SK-N-SH treated with all-trans-retinoic acid at 6 μM for 48 hours (cell line): ENCODE data around the gene ZNF346.

Experiments used
- ATAC-seq: fragments of 200-7000 bp; cut with Tn5 transposase; 3 replicates; pipeline ENCODE4 v1.9.1; 2020; ENCODE audit warnings: mild to moderate bottlenecking, moderate library complexity
- ARNTL ChIP-seq: fragments of 450-650 bp; formaldehyde crosslinking; IDR thresholded peaks from 2 replicates; pipeline ENCODE4 v1.5.0; 2020; ENCODE audit warnings: low read depth, mild to moderate bottlenecking, moderate library complexity, borderline replicate concordance
- BACH2 ChIP-seq: fragments of 250-450 bp; sonication (Bioruptor Pico); IDR thresholded peaks from 2 replicates; pipeline ENCODE4 v1.9.0; 2021; ENCODE audit warnings: mild to moderate bottlenecking, borderline replicate concordance
- CREB5 ChIP-seq: fragments of 250-450 bp; sonication (Bioruptor Pico); IDR thresholded peaks from 2 replicates; pipeline ENCODE4 v1.5.1; 2020; ENCODE audit warnings: low read depth, mild to moderate bottlenecking, moderate library complexity
- CSDC2 ChIP-seq: fragments of 250-450 bp; sonication (Bioruptor Pico); IDR thresholded peaks from 2 replicates; pipeline ENCODE4 v1.5.0; 2020; ENCODE audit warnings: mild to moderate bottlenecking, moderate library complexity
- GLIS3 ChIP-seq: fragments of 250-450 bp; sonication (Bioruptor Pico); IDR thresholded peaks from 2 replicates; pipeline ENCODE4 v1.5.0; 2020; ENCODE audit warnings: mild to moderate bottlenecking, moderate library complexity
- OSR1 ChIP-seq: fragments of 250-450 bp; sonication (Bioruptor Pico); IDR thresholded peaks from 2 replicates; pipeline ENCODE4 v1.8.0; 2022; ENCODE audit warnings: moderate library complexity, mild to moderate bottlenecking, inconsistent platforms
- POU6F1 ChIP-seq: fragments of 250-450 bp; sonication (Bioruptor Pico); IDR thresholded peaks from 2 replicates; pipeline ENCODE4 v1.8.0; 2021; ENCODE audit warnings: low read depth, mild to moderate bottlenecking, moderate library complexity, borderline replicate concordance
- PPARA ChIP-seq: fragments of 250-450 bp; sonication (Bioruptor Pico); IDR thresholded peaks from 2 replicates; pipeline ENCODE4 v1.5.0; 2020; ENCODE audit warnings: mild to moderate bottlenecking, borderline replicate concordance
- RARB ChIP-seq: fragments of 250-450 bp; sonication (Bioruptor Pico); IDR thresholded peaks from 2 replicates; pipeline ENCODE4 v1.8.0; 2021; ENCODE audit warnings: mild to moderate bottlenecking, moderate library complexity
- SNAI2 ChIP-seq: fragments of 250-450 bp; sonication (Bioruptor Pico); IDR thresholded peaks from 2 replicates; pipeline ENCODE4 v1.5.0; 2020; ENCODE audit warnings: mild to moderate bottlenecking, moderate library complexity
- TCF4 ChIP-seq: fragments of 250-450 bp; sonication (Bioruptor Pico); IDR thresholded peaks from 2 replicates; pipeline ENCODE4 v1.8.0; 2021; ENCODE audit warnings: mild to moderate bottlenecking, moderate library complexity, borderline replicate concordance
- TOX ChIP-seq: fragments of 250-450 bp; sonication (Bioruptor Pico); IDR thresholded peaks from 2 replicates; pipeline ENCODE4 v1.8.0; 2021; ENCODE audit warnings: mild to moderate bottlenecking, moderate library complexity, borderline replicate concordance
- ZC3H10 ChIP-seq: fragments of 250-450 bp; sonication (Bioruptor Pico); IDR thresholded peaks from 2 replicates; pipeline ENCODE4 v1.5.1; 2021; ENCODE audit warnings: mild to moderate bottlenecking, moderate library complexity
- ZFP3 ChIP-seq: fragments of 250-450 bp; sonication (Bioruptor Pico); IDR thresholded peaks from 2 replicates; pipeline ENCODE4 v1.5.0; 2020; ENCODE audit warnings: mild to moderate bottlenecking, moderate library complexity
- ZFP30 ChIP-seq: fragments of 450-650 bp; formaldehyde crosslinking; IDR thresholded peaks from 2 replicates; pipeline ENCODE4 v1.5.0; 2022; ENCODE audit warnings: mild to moderate bottlenecking, moderate library complexity
- ZNF565 ChIP-seq: fragments of 450-650 bp; formaldehyde crosslinking; conservative IDR thresholded peaks from 2 replicates; pipeline ENCODE4 v1.5.0; 2020; ENCODE audit warnings: low read depth, mild to moderate bottlenecking, moderate library complexity
- ZNF70 ChIP-seq: fragments of 450-650 bp; formaldehyde crosslinking; IDR thresholded peaks from 2 replicates; pipeline ENCODE4 v1.5.0; 2020; ENCODE audit warnings: mild to moderate bottlenecking, moderate library complexity
- ZNF8 ChIP-seq: fragments of 450-650 bp; formaldehyde crosslinking; IDR thresholded peaks from 2 replicates; pipeline ENCODE4 v1.5.0; 2020; ENCODE audit warnings: mild to moderate bottlenecking, moderate library complexity
- TF ChIP-seq, protein P1 (sequence below): fragments of 250-450 bp; sonication (Bioruptor Pico); IDR thresholded peaks from 2 replicates; pipeline ENCODE4 v1.5.1; 2021; ENCODE audit warnings: mild to moderate bottlenecking, moderate library complexity
- TF ChIP-seq, protein P2 (sequence below): fragments of 250-450 bp; sonication (Bioruptor Pico); IDR thresholded peaks from 2 replicates; pipeline ENCODE4 v1.8.0; 2020; ENCODE audit warnings: mild to moderate bottlenecking, moderate library complexity, borderline replicate concordance
- TF ChIP-seq, protein P3 (sequence below): fragments of 250-450 bp; sonication (Bioruptor Pico); IDR thresholded peaks from 2 replicates; pipeline ENCODE4 v1.5.0; 2020; ENCODE audit warnings: mild to moderate bottlenecking, moderate library complexity

The ZNF346 gene

GRCh38 chr5:177040814-177041420 lies 18.4 kb downstream of the ZNF346 start:
- peak; percentile 66 for ATAC-seq
- TF ChIP-seq POU6F1 (CRISPR knock-in tag) = no peak
- TF ChIP-seq RARB (CRISPR knock-in tag) = no peak
- TF ChIP-seq ZFP30 (CRISPR knock-in tag) = no peak
- no peak for TF ChIP-seq ARNTL (CRISPR knock-in tag)
- no peak for TF ChIP-seq PPARA (CRISPR knock-in tag)
- TF ChIP-seq ZNF8 (CRISPR knock-in tag) = no peak
- TF ChIP-seq TCF4 (CRISPR knock-in tag) = no peak
- TF ChIP-seq ZC3H10 (CRISPR knock-in tag) = no peak
- TF ChIP-seq CSDC2 (CRISPR knock-in tag) = no peak
- TF ChIP-seq, protein P1, sequence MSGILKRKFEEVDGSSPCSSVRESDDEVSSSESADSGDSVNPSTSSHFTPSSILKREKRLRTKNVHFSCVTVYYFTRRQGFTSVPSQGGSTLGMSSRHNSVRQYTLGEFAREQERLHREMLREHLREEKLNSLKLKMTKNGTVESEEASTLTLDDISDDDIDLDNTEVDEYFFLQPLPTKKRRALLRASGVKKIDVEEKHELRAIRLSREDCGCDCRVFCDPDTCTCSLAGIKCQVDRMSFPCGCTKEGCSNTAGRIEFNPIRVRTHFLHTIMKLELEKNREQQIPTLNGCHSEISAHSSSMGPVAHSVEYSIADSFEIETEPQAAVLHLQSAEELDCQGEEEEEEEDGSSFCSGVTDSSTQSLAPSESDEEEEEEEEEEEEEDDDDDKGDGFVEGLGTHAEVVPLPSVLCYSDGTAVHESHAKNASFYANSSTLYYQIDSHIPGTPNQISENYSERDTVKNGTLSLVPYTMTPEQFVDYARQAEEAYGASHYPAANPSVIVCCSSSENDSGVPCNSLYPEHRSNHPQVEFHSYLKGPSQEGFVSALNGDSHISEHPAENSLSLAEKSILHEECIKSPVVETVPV (CRISPR knock-in tag) = no peak
- no peak for TF ChIP-seq CREB5 (CRISPR knock-in tag)
- TF ChIP-seq BACH2 (CRISPR knock-in tag) = no peak
- no peak for TF ChIP-seq ZNF565 (CRISPR knock-in tag)

DNA sequence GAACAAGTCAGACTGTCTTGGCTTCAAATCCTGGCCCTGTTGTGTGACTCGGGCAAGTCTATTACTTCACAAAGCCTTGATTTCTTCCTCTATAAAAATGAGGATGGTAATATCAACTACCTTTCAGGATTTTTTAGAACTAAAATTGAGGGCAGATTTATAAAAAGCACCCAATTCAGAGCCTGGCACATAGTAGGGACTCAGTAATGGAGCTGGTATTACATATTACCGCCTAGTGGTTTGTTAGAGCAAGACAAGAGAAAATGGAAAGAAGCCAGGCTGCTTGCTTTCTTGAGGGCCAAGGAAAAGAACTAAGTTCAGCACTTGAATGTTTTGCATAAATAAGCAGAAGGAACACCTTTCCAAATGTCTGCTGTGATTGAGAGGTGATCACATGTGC lies 19.4 kb downstream of the ZNF346 start:
- TF ChIP-seq ZNF565 (CRISPR knock-in tag) (no peak), ZFP3 (CRISPR knock-in tag) (no peak), TOX (CRISPR knock-in tag) (no peak), GLIS3 (CRISPR knock-in tag) (no peak), SNAI2 (no peak), CSDC2 (CRISPR knock-in tag) (no peak), TCF4 (CRISPR knock-in tag) (no peak), PPARA (CRISPR knock-in tag) (no peak), ZC3H10 (CRISPR knock-in tag) (no peak), ARNTL (CRISPR knock-in tag) (no peak)
- TF ChIP-seq, all 23 proteins: peak for 0

DNA sequence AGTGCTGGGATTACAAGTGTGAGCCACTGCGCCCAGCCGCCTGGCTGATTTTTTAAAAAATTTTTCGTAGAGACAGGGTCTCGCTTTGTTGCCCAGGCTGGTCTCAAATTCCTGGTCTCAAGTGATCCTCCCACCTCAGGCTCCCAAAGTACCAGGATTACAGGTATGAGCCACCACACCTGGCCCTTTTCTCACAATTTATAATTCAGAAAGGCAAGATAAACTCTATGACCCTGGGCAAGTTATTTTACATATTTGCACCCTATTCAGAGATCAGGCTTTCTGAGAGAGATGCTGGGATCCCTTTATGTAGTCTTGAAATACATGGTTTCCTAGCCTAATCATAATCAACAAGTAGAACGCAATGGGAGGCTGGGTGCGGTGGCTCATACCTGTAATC lies 20.6 kb downstream of the ZNF346 start:
- TF ChIP-seq BACH2 (CRISPR knock-in tag) (no peak), ZNF70 (no peak), PPARA (CRISPR knock-in tag) (no peak)
- ATAC-seq = no peak

More for the DNA sequence above, 19.4 kb downstream of the ZNF346 start:
- no peak for ATAC-seq

GRCh38 chr5:177043958-177044357 lies 21.5 kb downstream of the ZNF346 start:
- ATAC-seq = no peak

More at GRCh38 chr5:177043958-177044357, 21.5 kb downstream of the ZNF346 start:
- no peak for TF ChIP-seq ZNF565 (CRISPR knock-in tag)
- no peak for TF ChIP-seq ZC3H10 (CRISPR knock-in tag)
- no peak for TF ChIP-seq PPARA (CRISPR knock-in tag)
- no peak for TF ChIP-seq GLIS3 (CRISPR knock-in tag)
- TF ChIP-seq, protein P2, sequence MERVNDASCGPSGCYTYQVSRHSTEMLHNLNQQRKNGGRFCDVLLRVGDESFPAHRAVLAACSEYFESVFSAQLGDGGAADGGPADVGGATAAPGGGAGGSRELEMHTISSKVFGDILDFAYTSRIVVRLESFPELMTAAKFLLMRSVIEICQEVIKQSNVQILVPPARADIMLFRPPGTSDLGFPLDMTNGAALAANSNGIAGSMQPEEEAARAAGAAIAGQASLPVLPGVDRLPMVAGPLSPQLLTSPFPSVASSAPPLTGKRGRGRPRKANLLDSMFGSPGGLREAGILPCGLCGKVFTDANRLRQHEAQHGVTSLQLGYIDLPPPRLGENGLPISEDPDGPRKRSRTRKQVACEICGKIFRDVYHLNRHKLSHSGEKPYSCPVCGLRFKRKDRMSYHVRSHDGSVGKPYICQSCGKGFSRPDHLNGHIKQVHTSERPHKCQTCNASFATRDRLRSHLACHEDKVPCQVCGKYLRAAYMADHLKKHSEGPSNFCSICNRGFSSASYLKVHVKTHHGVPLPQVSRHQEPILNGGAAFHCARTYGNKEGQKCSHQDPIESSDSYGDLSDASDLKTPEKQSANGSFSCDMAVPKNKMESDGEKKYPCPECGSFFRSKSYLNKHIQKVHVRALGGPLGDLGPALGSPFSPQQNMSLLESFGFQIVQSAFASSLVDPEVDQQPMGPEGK = no peak
- TF ChIP-seq, protein P1 (CRISPR knock-in tag) = no peak
- no peak for TF ChIP-seq CSDC2 (CRISPR knock-in tag)
- TF ChIP-seq TOX (CRISPR knock-in tag) = no peak
- TF ChIP-seq, protein P3, sequence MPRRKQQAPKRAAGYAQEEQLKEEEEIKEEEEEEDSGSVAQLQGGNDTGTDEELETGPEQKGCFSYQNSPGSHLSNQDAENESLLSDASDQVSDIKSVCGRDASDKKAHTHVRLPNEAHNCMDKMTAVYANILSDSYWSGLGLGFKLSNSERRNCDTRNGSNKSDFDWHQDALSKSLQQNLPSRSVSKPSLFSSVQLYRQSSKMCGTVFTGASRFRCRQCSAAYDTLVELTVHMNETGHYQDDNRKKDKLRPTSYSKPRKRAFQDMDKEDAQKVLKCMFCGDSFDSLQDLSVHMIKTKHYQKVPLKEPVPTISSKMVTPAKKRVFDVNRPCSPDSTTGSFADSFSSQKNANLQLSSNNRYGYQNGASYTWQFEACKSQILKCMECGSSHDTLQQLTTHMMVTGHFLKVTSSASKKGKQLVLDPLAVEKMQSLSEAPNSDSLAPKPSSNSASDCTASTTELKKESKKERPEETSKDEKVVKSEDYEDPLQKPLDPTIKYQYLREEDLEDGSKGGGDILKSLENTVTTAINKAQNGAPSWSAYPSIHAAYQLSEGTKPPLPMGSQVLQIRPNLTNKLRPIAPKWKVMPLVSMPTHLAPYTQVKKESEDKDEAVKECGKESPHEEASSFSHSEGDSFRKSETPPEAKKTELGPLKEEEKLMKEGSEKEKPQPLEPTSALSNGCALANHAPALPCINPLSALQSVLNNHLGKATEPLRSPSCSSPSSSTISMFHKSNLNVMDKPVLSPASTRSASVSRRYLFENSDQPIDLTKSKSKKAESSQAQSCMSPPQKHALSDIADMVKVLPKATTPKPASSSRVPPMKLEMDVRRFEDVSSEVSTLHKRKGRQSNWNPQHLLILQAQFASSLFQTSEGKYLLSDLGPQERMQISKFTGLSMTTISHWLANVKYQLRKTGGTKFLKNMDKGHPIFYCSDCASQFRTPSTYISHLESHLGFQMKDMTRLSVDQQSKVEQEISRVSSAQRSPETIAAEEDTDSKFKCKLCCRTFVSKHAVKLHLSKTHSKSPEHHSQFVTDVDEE = no peak
- no peak for TF ChIP-seq ZFP30 (CRISPR knock-in tag)
- TF ChIP-seq OSR1 (CRISPR knock-in tag) = no peak
- no peak for TF ChIP-seq SNAI2
